OCI-LY7 (cell line): ENCODE results near the gene GOSR1. TPM values are rescaled to one million over a fixed set of nuclear protein-coding genes. Genes with fewer than 3 reads are reported as not detected.

Source experiments
- Bru-seq: library from RNA; stranded (reverse); fragments of 400-500 nt; gene quantifications from one replicate; lab custom pipeline; 2021; lab: Mats Ljungman, UMichigan
- BruChase-seq, 2 experiments: library from RNA; stranded (reverse); fragments of 400-500 nt; gene quantifications; one replicate each; lab custom pipeline; 2021; lab: Mats Ljungman, UMichigan
- BruUV-seq: library from RNA; stranded (reverse); fragments of 400-500 nt; replicated peaks from 2 replicates; lab custom pipeline; 2021; lab: Mats Ljungman, UMichigan
- CTCF ChIA-PET: fragments of 300-600 bp; sonication (Branson Sonifier 250); formaldehyde crosslinking; loops from one replicate; lab custom pipeline; 2022; ENCODE audit warnings: antibody characterized with exemption; ENCODE audit not compliant: unreplicated experiment; lab: Charles Lee
- POLR2A ChIA-PET: fragments of 300-600 bp; sonication (Branson Sonifier 250); formaldehyde crosslinking; loops from one replicate; lab custom pipeline; 2022; ENCODE audit warnings: antibody characterized with exemption; lab: Charles Lee
- DNase-seq: peaks from one replicate; pipeline ENCODE4 v3.0.0-alpha.2; 2015; ENCODE audit warnings: low spot score
- H2AFZ ChIP-seq: fragments of 200-600 bp; sonication (generic), shearing (Covaris generic); 2 replicates; pipeline ENCODE4 v1.6.1; 2014; ENCODE audit warnings: mild to moderate bottlenecking, antibody characterized with exemption, low read length, moderate library complexity
- H3K27ac ChIP-seq: fragments of 200-600 bp; sonication (generic); 2 replicates; pipeline ENCODE4 v1.5.1; 2014; ENCODE audit warnings: mixed run types, low read depth, mild to moderate bottlenecking, moderate library complexity, low read length, inconsistent platforms; ENCODE audit not compliant: poor library complexity, severe bottlenecking
- H3K36me3 ChIP-seq: fragments of 200-600 bp; sonication (generic); 2 replicates; pipeline ENCODE4 v1.6.1; 2014; ENCODE audit warnings: mild to moderate bottlenecking, antibody characterized with exemption, low read length, moderate library complexity, mixed read lengths; ENCODE audit not compliant: insufficient read depth
- H3K4me1 ChIP-seq: fragments of 200-600 bp; sonication (generic); 2 replicates; pipeline ENCODE4 v1.5.1; 2014; ENCODE audit warnings: mild to moderate bottlenecking, low read length; ENCODE audit not compliant: insufficient read depth, poor library complexity, severe bottlenecking
- H3K4me2 ChIP-seq: fragments of 200-600 bp; sonication (generic); 2 replicates; pipeline ENCODE4 v1.6.1; 2014; ENCODE audit warnings: mild to moderate bottlenecking, low read length
- H3K4me3 ChIP-seq: fragments of 200-600 bp; sonication (generic); 2 replicates; pipeline ENCODE4 v1.5.1; 2014; ENCODE audit warnings: mild to moderate bottlenecking, low read depth, low read length; ENCODE audit not compliant: poor library complexity, severe bottlenecking
- H3K79me2 ChIP-seq: fragments of 200-600 bp; sonication (generic); 2 replicates; pipeline ENCODE4 v1.6.1; 2016; ENCODE audit warnings: low read depth, mild to moderate bottlenecking, low read length, moderate library complexity, mixed read lengths; ENCODE audit not compliant: insufficient read depth
- H3K9me2 ChIP-seq: fragments of 200-600 bp; sonication (generic); 2 replicates; pipeline ENCODE4 v1.6.1; 2016; ENCODE audit warnings: mild to moderate bottlenecking, low read length, mixed read lengths; ENCODE audit not compliant: insufficient read depth
- H3K9me3 ChIP-seq: fragments of 200-600 bp; sonication (generic); 2 replicates; pipeline ENCODE4 v1.6.1; 2014; ENCODE audit warnings: mild to moderate bottlenecking, mixed run types, low read length, mixed read lengths
- H4K20me1 ChIP-seq: fragments of 200-600 bp; sonication (generic); 2 replicates; pipeline ENCODE4 v1.6.1; 2014; ENCODE audit warnings: mild to moderate bottlenecking, antibody characterized with exemption, low read length, moderate library complexity, mixed read lengths; ENCODE audit not compliant: insufficient read depth
- EZH2phosphoT487 ChIP-seq: fragments of 200-600 bp; sonication (generic); IDR thresholded peaks from 2 replicates; pipeline ENCODE4 v1.6.1; 2018; ENCODE audit warnings: low read depth, borderline replicate concordance, mild to moderate bottlenecking, mixed run types, antibody characterized with exemption, low read length, moderate library complexity, mixed read lengths
- intact Hi-C: fragments of 100-400 bp; cut with micrococcal nuclease; formaldehyde crosslinking; loops from one replicate; pipeline ENCODE4 v1.10.0; 2022; ENCODE audit not compliant: unreplicated experiment
- long read RNA-seq: library from polyadenylated mRNA; stranded (forward); transcript quantifications from one replicate; pipeline ENCODE4 v2.0.0, GENCODE V29; 2022
- total RNA-seq, 2 experiments: library from RNA; depleted of rRNA in 1 of 2; stranded (reverse); fragments of >200 nt in 1 of 2; shearing (Covaris generic) in 1 of 2; gene quantifications; 2 replicates each; pipeline ENCODE4 v1.2.3, GENCODE V29; 2014 to 2022
- TF ChIP-seq, protein P1 (sequence below): fragments of 200-600 bp; sonication (generic); conservative IDR thresholded peaks from 2 replicates; pipeline ENCODE4 v1.5.1; 2014; ENCODE audit warnings: mild to moderate bottlenecking, antibody characterized with exemption, low read length, moderate library complexity, mixed read lengths

Gene GOSR1
- total RNA-seq (2014; rRNA removed; shearing (Covaris generic)) = 15.9 and 17.0 TPM in 2 replicates
- total RNA-seq (2022) = 49.8 and 49.9 TPM in 2 replicates
- percentile 84 among the genes with signal in this experiment for Bru-seq, nascent RNA
- BruChase-seq, experiment 1, labeled RNA remaining after a 6-hour chase = percentile 74 among the genes with signal in this experiment
- percentile 83 among the genes with signal in this experiment for BruChase-seq, experiment 2, labeled RNA remaining after a 2-hour chase
- long read RNA-seq, full-length matches to known transcripts = 65 of 122 reads
- long read RNA-seq, partial matches to known transcripts = 3 of 122 reads
- long read RNA-seq, other reads (novel, unspliced or antisense) = 54 of 122 reads

DNA sequence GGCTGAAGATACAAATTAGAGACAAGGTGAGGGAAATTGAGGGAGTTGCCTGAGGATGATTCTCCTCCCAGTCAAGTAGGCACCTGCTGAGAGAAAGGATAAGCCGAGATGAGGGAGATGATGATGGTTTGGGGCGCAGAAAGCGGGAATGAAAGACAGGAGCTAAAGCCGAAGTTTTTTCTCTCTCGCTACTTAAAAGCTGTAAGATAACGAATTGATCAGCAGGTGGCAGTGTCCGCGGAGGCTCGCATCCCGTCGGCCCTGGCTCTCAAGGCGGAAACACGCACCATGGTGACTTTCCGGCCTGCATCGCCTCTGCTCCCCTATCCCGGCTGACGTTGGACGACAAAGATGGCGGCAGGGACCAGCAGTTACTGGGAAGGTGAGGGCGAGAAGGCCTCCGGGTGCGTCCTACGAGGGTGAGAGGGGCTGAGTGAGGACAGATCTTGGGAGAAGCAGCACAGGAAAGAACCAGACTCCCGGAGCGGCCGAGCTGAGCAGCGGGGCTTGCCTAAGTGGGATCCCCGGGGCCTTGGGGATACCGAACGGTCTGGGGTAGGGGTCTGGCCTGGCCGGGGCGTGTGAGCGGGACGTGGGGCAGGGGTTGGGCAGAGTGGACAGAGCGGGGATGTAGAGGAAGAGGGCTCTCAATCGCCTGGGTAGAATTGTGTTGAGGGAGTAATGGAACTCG, at the start of gene GOSR1:
TSS of gene GOSR1 (plus strand) at position 326 of the 691 bp plus-strand sequence. CDS start at position 352, 26 bp downstream.
- no peaks in the 10 kb centered on the region for H3K9me3 ChIP-seq
- ChIA-PET CTCF (interaction anchor here (0.6 kb wide), 1 partner anchor 1589 kb away, joined by 3 read pairs; no protein-coding TSS in a partner anchor), POLR2A (interaction anchor here (0.6 to 1.5 kb wide), 3 partner anchors 9 to 955 kb away, joined by 4 to 7 read pairs (median 4); no protein-coding TSS in a partner anchor)
- peaks cover 33% of the 10 kb centered on the region for H3K36me3 ChIP-seq
- no TSS peak for BruUV-seq
- DNase-seq = peak; percentile 96
- H3K79me2 ChIP-seq = peaks cover 21% of the 10 kb centered on the region
- peak within 1 kb of the TSS; percentile 78 for H3K4me2 ChIP-seq
- H2AFZ ChIP-seq = peak within 1 kb of the TSS; percentile 95
- H3K4me1 ChIP-seq = peaks cover 17% of the 10 kb centered on the region
- no peak for TF ChIP-seq EZH2phosphoT487
- TF ChIP-seq, protein P1, sequence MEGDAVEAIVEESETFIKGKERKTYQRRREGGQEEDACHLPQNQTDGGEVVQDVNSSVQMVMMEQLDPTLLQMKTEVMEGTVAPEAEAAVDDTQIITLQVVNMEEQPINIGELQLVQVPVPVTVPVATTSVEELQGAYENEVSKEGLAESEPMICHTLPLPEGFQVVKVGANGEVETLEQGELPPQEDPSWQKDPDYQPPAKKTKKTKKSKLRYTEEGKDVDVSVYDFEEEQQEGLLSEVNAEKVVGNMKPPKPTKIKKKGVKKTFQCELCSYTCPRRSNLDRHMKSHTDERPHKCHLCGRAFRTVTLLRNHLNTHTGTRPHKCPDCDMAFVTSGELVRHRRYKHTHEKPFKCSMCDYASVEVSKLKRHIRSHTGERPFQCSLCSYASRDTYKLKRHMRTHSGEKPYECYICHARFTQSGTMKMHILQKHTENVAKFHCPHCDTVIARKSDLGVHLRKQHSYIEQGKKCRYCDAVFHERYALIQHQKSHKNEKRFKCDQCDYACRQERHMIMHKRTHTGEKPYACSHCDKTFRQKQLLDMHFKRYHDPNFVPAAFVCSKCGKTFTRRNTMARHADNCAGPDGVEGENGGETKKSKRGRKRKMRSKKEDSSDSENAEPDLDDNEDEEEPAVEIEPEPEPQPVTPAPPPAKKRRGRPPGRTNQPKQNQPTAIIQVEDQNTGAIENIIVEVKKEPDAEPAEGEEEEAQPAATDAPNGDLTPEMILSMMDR = peak; percentile 84
- H3K27ac ChIP-seq = peak within 1 kb of the TSS; percentile 42
- H3K9me2 ChIP-seq = no peaks in the 10 kb centered on the region
- peak within 1 kb of the TSS; percentile 88 for H3K4me3 ChIP-seq
- H4K20me1 ChIP-seq = no peaks in the 10 kb centered on the region
- intact Hi-C loops = loop anchor here (1.0 to 5.0 kb wide), 3 partner anchors 98 to 135 kb away; no protein-coding TSS in a partner anchor

DNA sequence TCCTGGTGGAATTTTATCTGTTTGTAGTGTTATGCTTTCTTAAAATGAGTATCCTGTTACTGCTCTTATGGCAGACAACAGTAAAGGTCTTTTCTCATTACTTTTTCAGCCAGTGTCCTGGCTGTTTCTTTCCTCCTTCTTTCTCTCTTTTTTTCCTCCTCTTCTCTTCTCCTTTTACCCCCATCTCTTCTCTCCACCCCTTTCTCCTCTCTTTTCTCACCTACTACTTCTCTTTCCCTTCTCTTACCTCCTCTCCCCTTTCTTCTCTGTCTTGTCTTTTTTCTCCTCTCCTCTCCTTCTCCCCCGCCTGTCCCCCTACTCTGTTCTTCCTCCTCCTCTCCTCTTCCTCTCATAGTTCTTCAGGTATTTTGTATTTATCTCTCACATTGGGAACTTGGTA, 49.6 kb upstream of the GOSR1 start:
- Histone ChIP-seq H3K9me2 (no peaks in the 10 kb centered on the region), H3K9me3 (no peaks in the 10 kb centered on the region), H3K4me1 (no peaks in the 10 kb centered on the region), H3K4me2 (no peak overlapping the region), H2AFZ (no peak overlapping the region), H3K27ac (no peak overlapping the region), H3K4me3 (no peak overlapping the region), H3K79me2 (no peaks in the 10 kb centered on the region), H4K20me1 (no peaks in the 10 kb centered on the region), H3K36me3 (peaks cover 11% of the 10 kb centered on the region)
- CTCF ChIA-PET = no interaction called here
- DNase-seq = no peak
- TF ChIP-seq, protein P1 = no peak
- no peak for TF ChIP-seq EZH2phosphoT487
- BruUV-seq = no TSS peak
- intact Hi-C loops = no loop called here
- POLR2A ChIA-PET = interaction anchor here (0.6 kb wide), 1 partner anchor 708 kb away, joined by 3 read pairs; no protein-coding TSS in a partner anchor
